H9 (cell line): ENCODE results near the gene LGALS12. TPM values are rescaled to one million over a fixed set of nuclear protein-coding genes. Genes with fewer than 3 reads are reported as not detected.
"Not testable (repeated sequence)": the region's sequence is repeated elsewhere in the genome, so short reads cannot be mapped to it uniquely, and the experiment has no call there.

Source experiments
- DNase-seq: peaks from one replicate; pipeline ENCODE4 v3.0.0-alpha.2; 2017
- H2AFZ ChIP-seq: one replicate; pipeline ENCODE4 v1.6.1; 2013; ENCODE audit warnings: mild to moderate bottlenecking, low read length, control low read depth, moderate library complexity
- H2AK5ac ChIP-seq: 2 replicates; pipeline ENCODE4 v1.6.1; 2013; ENCODE audit warnings: low read length, control low read depth, mixed read lengths; ENCODE audit not compliant: insufficient read length
- H2BK120ac ChIP-seq: one replicate; pipeline ENCODE4 v1.6.1; 2013; ENCODE audit warnings: low read depth, mild to moderate bottlenecking, low read length, control low read depth, inconsistent platforms; ENCODE audit not compliant: poor library complexity, severe bottlenecking
- H2BK12ac ChIP-seq: 2 replicates; pipeline ENCODE4 v1.6.1; 2013; ENCODE audit warnings: low read length, control low read depth, mixed read lengths, low read depth; ENCODE audit not compliant: insufficient read length
- H2BK15ac ChIP-seq: 2 replicates; pipeline ENCODE4 v1.6.1; 2013; ENCODE audit warnings: low read depth, low read length, control low read depth
- H2BK20ac ChIP-seq: one replicate; pipeline ENCODE4 v1.6.1; 2013; ENCODE audit warnings: low read depth, mild to moderate bottlenecking, low read length, control low read depth, inconsistent platforms; ENCODE audit not compliant: poor library complexity, severe bottlenecking
- H2BK5ac ChIP-seq: 2 replicates; pipeline ENCODE4 v1.6.1; 2013; ENCODE audit warnings: low read length, control low read depth, mixed read lengths; ENCODE audit not compliant: insufficient read length
- H3K14ac ChIP-seq: 2 replicates; pipeline ENCODE4 v1.6.1; 2013; ENCODE audit warnings: low read length, control low read depth; ENCODE audit not compliant: insufficient read depth
- H3K18ac ChIP-seq: 2 replicates; pipeline ENCODE4 v1.6.1; 2013; ENCODE audit warnings: low read depth, mild to moderate bottlenecking, mixed read lengths, low read length, control low read depth; ENCODE audit not compliant: insufficient read length
- H3K23ac ChIP-seq: 2 replicates; pipeline ENCODE4 v1.6.1; 2013; ENCODE audit warnings: low read length, control low read depth, mixed read lengths, low read depth; ENCODE audit not compliant: insufficient read length
- H3K23me2 ChIP-seq: 2 replicates; pipeline ENCODE4 v1.6.1; 2013; ENCODE audit warnings: low read depth, mild to moderate bottlenecking, mixed read lengths, low read length, control low read depth; ENCODE audit not compliant: insufficient read length, poor library complexity, severe bottlenecking
- H3K27ac ChIP-seq: 2 replicates; pipeline ENCODE4 v1.5.1; 2013; ENCODE audit warnings: low read length, control low read depth, mixed read lengths, low read depth; ENCODE audit not compliant: insufficient read length
- H3K27me3 ChIP-seq: 2 replicates; pipeline ENCODE4 v1.6.1; 2013; ENCODE audit warnings: low read length, control low read depth, inconsistent platforms; ENCODE audit not compliant: insufficient read depth
- H3K4ac ChIP-seq: 2 replicates; pipeline ENCODE4 v1.6.1; 2013; ENCODE audit warnings: low read depth, mild to moderate bottlenecking, control low read depth, inconsistent platforms, low read length, moderate library complexity
- H3K4me1 ChIP-seq: 2 replicates; pipeline ENCODE4 v1.6.1; 2013; ENCODE audit warnings: low read length, control low read depth, inconsistent platforms; ENCODE audit not compliant: insufficient read depth
- H3K4me2 ChIP-seq: 2 replicates; pipeline ENCODE4 v1.6.1; 2013; ENCODE audit warnings: low read length, control low read depth, mixed read lengths; ENCODE audit not compliant: insufficient read length, insufficient read depth
- H3K56ac ChIP-seq: 2 replicates; pipeline ENCODE4 v1.6.1; 2013; ENCODE audit warnings: low read depth, mild to moderate bottlenecking, mixed read lengths, low read length, control low read depth; ENCODE audit not compliant: insufficient read length
- H3K79me1 ChIP-seq: 2 replicates; pipeline ENCODE4 v1.6.1; 2013; ENCODE audit warnings: low read depth, mild to moderate bottlenecking, moderate library complexity, low read length, control low read depth, inconsistent platforms; ENCODE audit not compliant: insufficient read depth, poor library complexity, severe bottlenecking
- H3K79me2 ChIP-seq: 2 replicates; pipeline ENCODE4 v1.6.1; 2013; ENCODE audit warnings: low read length, control low read depth, inconsistent platforms; ENCODE audit not compliant: insufficient read depth
- H3K9ac ChIP-seq: 2 replicates; pipeline ENCODE4 v1.6.1; 2013; ENCODE audit warnings: low read length, control low read depth, mixed read lengths; ENCODE audit not compliant: insufficient read length; ENCODE audit errors: extremely low read depth
- H3K9me3 ChIP-seq: one replicate; pipeline ENCODE4 v1.6.1; 2013; ENCODE audit warnings: low read depth, low read length, inconsistent platforms; ENCODE audit not compliant: control insufficient read depth
- H3T11ph ChIP-seq: one replicate; pipeline ENCODE4 v1.6.1; 2013; ENCODE audit warnings: mild to moderate bottlenecking, low read length, control low read depth, inconsistent platforms
- H4K20me1 ChIP-seq: one replicate; pipeline ENCODE4 v1.6.1; 2013; ENCODE audit not compliant: control insufficient read depth, insufficient read length, insufficient read depth
- H4K5ac ChIP-seq: 2 replicates; pipeline ENCODE4 v1.6.1; 2013; ENCODE audit warnings: low read depth, mild to moderate bottlenecking, mixed read lengths, low read length, control low read depth; ENCODE audit not compliant: insufficient read length
- H4K8ac ChIP-seq: replicated peaks from 2 replicates; pipeline ENCODE4 v1.6.1; 2013; ENCODE audit warnings: low read length, control low read depth, mixed read lengths, low read depth; ENCODE audit not compliant: insufficient read length
- H4K91ac ChIP-seq: 2 replicates; pipeline ENCODE4 v1.6.1; 2013; ENCODE audit warnings: low read depth, mild to moderate bottlenecking, moderate library complexity, mixed read lengths, low read length, control low read depth; ENCODE audit not compliant: insufficient read length
- H3K27ac Mint-ChIP-seq, 3 experiments: 2 replicates in 2 of 3; 3 replicates in 1 of 3; pipeline ENCODE4 v1.8.0; 2020 to 2021; ENCODE audit warnings: mixed read lengths in 3 of 3, mild to moderate bottlenecking in 1 of 3, moderate library complexity in 1 of 3
- H3K27me3 Mint-ChIP-seq: 2 replicates; pipeline ENCODE4 v1.8.0; 2021; ENCODE audit warnings: low read depth, mild to moderate bottlenecking, moderate library complexity, mixed read lengths
- H3K36me3 Mint-ChIP-seq, 3 experiments: 2 replicates in 2 of 3; 3 replicates in 1 of 3; pipeline ENCODE4 v1.8.0; 2020 to 2021; ENCODE audit warnings: low read depth in 3 of 3, mixed read lengths in 3 of 3; ENCODE audit not compliant: insufficient read depth in 1 of 3
- H3K4me1 Mint-ChIP-seq, 2 experiments: 2 replicates each; pipeline ENCODE4 v1.8.0; 2020; ENCODE audit warnings: mixed read lengths in 2 of 2
- H3K4me3 Mint-ChIP-seq, 2 experiments: 2 replicates in 1 of 2; 3 replicates in 1 of 2; pipeline ENCODE4 v1.8.0; 2020 to 2021; ENCODE audit warnings: mild to moderate bottlenecking in 2 of 2, mixed read lengths in 2 of 2, moderate library complexity in 1 of 2
- H3K9me3 Mint-ChIP-seq, 2 experiments: 2 replicates in 1 of 2; 3 replicates in 1 of 2; pipeline ENCODE4 v1.8.0; 2020; ENCODE audit warnings: mild to moderate bottlenecking in 2 of 2, mixed read lengths in 2 of 2, moderate library complexity in 1 of 2
- WGBS: extraction: QIAGEN DNeasy Blood & Tissue Kit; methylation state at CpG from one replicate; pipeline ENCODE4 v1.1.7; 2013; ENCODE audit warnings: missing lambda C conversion rate, low lambda C conversion rate, mixed read lengths; ENCODE audit not compliant: insufficient read length; ENCODE audit errors: extremely low coverage; 5-methylcytosine and 5-hydroxymethylcytosine counted together
- total RNA-seq: library from RNA; stranded (reverse); gene quantifications from 2 replicates; pipeline ENCODE4 v1.2.1, GENCODE V29; 2021
- TF ChIP-seq, protein P1 (sequence below): fragments of 200-600 bp; sonication (generic); conservative IDR thresholded peaks from 3 replicates; pipeline ENCODE4 v1.8.0; 2021; ENCODE audit warnings: antibody characterized with exemption, mild to moderate bottlenecking

The LGALS12 gene
- total RNA-seq, 1 experiment from 2014 or later = 1.9 TPM

DNA sequence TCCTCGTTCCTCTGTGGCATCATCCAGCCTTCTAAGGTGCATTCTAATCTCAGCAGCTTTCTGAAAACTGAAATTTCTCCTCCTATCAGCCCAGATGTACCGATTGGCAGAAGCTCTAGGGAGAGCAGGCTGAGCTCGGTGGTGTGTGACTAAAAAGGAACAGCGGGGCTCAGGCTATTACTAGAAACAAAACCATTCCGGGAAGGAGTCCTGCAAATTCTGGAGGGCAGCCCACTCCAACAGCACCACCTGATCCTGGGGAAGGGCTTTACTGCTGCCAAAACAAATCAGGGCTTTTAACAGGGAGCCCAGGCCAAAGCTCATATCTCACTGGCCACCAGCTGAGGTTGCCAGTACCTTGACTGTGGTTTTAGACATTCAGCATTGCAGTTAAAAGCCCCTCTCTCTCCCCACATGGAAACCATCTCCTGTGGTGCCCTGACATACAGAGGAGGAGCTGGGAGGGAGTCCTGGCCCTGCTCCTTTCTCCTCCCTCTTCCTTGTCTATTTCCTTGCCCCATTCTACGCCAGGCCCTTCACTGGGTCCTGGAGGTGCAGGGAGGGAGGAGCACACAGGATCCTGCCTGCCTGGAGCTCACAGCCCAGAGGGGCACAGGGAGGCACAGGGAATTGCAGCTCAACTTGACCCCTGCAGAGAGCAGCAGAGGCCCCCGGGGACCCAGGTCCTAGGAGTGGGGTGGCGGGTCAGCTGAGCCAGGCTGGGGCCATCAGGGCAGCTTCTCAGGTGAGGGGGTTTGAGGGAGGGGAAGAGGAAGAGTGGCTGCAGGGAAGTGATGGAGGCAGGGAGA, 31.6 kb downstream of the LGALS12 start:
- no peak overlapping the region for H3K18ac ChIP-seq
- no peak overlapping the region for H3T11ph ChIP-seq
- no peak overlapping the region for H4K5ac ChIP-seq
- WGBS = no CpG with 5 or more reads among the region's 8 CpGs
- H3K27me3 Mint-ChIP-seq = no peaks in the 10 kb centered on the region; the same call in 1 of the 2 replicates
- H3K27ac Mint-ChIP-seq = peak overlapping the region in 1 of 3 experiments; percentile 50; a peak in 2 of 7 replicates
- H3K79me2 ChIP-seq = no peaks in the 10 kb centered on the region
- H3K4me1 Mint-ChIP-seq = peaks cover 35 to 39% of the 10 kb centered on the region in 2 experiments
- H3K4me3 Mint-ChIP-seq = no peak overlapping the region
- H3K9me3 ChIP-seq = no peaks in the 10 kb centered on the region
- no peaks in the 10 kb centered on the region for H3K23me2 ChIP-seq
- H2BK20ac ChIP-seq = no peak overlapping the region
- no peaks in the 10 kb centered on the region for H3K36me3 Mint-ChIP-seq
- H3K56ac ChIP-seq = no peak overlapping the region
- H3K4me1 ChIP-seq = peaks cover 6% of the 10 kb centered on the region; the same call in 1 of the 2 replicates
- H4K8ac ChIP-seq = no peak overlapping the region
- no peaks in the 10 kb centered on the region for H3K79me1 ChIP-seq
- H3K27ac ChIP-seq = no peak overlapping the region
- no peak overlapping the region; the same call in 1 of the 2 replicates for H3K14ac ChIP-seq
- H2BK5ac ChIP-seq = no peak overlapping the region
- H3K27me3 ChIP-seq = 0 out of 2 replicates have a peak, but pooled peaks cover 2% of the 10 kb centered on the region
- H3K23ac ChIP-seq = no peak overlapping the region
- peaks cover 3 to 5% of the 10 kb centered on the region in 2 experiments; a peak in 4 of 5 replicates for H3K9me3 Mint-ChIP-seq
- no peak overlapping the region for H2BK15ac ChIP-seq
- H3K4ac ChIP-seq = no peak overlapping the region
- H4K91ac ChIP-seq = no peak overlapping the region
- H4K20me1 ChIP-seq = no peaks in the 10 kb centered on the region
- TF ChIP-seq, protein P1, sequence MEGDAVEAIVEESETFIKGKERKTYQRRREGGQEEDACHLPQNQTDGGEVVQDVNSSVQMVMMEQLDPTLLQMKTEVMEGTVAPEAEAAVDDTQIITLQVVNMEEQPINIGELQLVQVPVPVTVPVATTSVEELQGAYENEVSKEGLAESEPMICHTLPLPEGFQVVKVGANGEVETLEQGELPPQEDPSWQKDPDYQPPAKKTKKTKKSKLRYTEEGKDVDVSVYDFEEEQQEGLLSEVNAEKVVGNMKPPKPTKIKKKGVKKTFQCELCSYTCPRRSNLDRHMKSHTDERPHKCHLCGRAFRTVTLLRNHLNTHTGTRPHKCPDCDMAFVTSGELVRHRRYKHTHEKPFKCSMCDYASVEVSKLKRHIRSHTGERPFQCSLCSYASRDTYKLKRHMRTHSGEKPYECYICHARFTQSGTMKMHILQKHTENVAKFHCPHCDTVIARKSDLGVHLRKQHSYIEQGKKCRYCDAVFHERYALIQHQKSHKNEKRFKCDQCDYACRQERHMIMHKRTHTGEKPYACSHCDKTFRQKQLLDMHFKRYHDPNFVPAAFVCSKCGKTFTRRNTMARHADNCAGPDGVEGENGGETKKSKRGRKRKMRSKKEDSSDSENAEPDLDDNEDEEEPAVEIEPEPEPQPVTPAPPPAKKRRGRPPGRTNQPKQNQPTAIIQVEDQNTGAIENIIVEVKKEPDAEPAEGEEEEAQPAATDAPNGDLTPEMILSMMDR = no peak
- no peak overlapping the region for H3K9ac ChIP-seq
- no peak overlapping the region for H2AFZ ChIP-seq
- no peak overlapping the region for H2BK120ac ChIP-seq
- H3K4me2 ChIP-seq = no peak overlapping the region
- H2BK12ac ChIP-seq = no peak overlapping the region
- no peak for DNase-seq
- H2AK5ac ChIP-seq = no peak overlapping the region

DNA sequence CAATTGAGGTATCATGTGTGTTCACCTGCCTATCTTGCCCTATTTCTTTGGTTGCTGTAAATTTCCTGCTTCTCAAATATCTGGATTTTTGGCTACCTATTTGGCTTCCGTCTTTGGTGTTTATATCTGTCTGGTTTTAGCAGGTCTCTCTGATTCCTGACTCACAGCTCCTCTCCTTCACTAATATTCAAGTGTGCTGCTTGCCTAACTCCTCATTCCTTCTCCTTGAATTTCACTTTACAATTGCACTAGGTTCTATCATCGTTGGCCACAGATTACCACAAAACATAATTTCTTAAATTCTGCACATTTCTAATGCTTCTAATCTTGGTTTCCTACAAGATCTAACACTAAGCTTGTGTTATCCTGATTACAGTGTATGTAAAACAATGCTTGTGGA, 36.6 kb downstream of the LGALS12 start:
- not testable (repeated sequence) for DNase-seq

More for the DNA sequence above, 36.6 kb downstream of the LGALS12 start:
- not testable (repeated sequence) for H2AK5ac ChIP-seq, H3K79me2 ChIP-seq, H3K23ac ChIP-seq, H3K4me2 ChIP-seq, H3K79me1 ChIP-seq, H3K14ac ChIP-seq, H3K4ac ChIP-seq, H3K27me3 ChIP-seq, H3K9me3 ChIP-seq, H4K91ac ChIP-seq, H3K27ac ChIP-seq, H2BK15ac ChIP-seq, H3K27ac Mint-ChIP-seq, H2BK5ac ChIP-seq, H3K23me2 ChIP-seq, H3K36me3 Mint-ChIP-seq, H3K18ac ChIP-seq, H3K27me3 Mint-ChIP-seq, H4K5ac ChIP-seq, H3K9ac ChIP-seq, H2BK20ac ChIP-seq, H4K8ac ChIP-seq, H3K4me1 ChIP-seq, H3K56ac ChIP-seq, H3K4me3 Mint-ChIP-seq, H2AFZ ChIP-seq, H3K9me3 Mint-ChIP-seq, H4K20me1 ChIP-seq, H2BK12ac ChIP-seq, H2BK120ac ChIP-seq, H3T11ph ChIP-seq
- no CpG with 5 or more reads among the region's 2 CpGs for WGBS
- peaks cover 14 to 16% of the 10 kb centered on the region in 2 experiments for H3K4me1 Mint-ChIP-seq
